ENCODE results near the gene ZBTB7A. TPM values are rescaled to one million over a fixed set of nuclear protein-coding genes. Genes with fewer than 3 reads are reported as not detected.

Gene ZBTB7A
- total and polyA plus RNA-seq, 2 of the 4 experiments (the other 2 are of a cell fraction): 3.2 to 10.3 TPM

DNA sequence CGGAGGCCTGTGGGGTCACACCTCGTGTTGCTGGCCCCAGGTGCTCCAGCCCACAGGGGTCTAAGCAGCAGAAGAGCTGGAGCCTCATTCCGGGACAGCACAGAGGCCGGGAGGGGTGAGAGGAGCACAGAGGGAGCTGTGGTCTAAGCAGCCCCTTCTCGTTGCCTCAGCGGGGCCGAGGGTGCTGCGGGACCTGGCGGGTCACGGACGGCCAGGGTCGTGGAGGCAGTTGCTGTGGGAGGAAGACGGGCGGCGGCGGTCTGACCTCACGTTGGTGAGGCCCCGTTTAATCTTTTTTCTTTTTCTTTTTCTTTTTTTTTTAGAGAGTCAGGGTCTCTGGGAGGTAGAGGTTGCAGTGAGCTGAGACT lies 37.5 kb downstream of the ZBTB7A start:
- Histone ChIP-seq H3K18ac (ENCODE audit: low read depth, low read length) (no peak overlapping the region), H2AFZ (replicated peaks; ENCODE audit: low read length, poor library complexity) (no peak overlapping the region), H3K9me3 (ENCODE audit: control insufficient read depth, insufficient read depth, low read length) (no peaks in the 10 kb centered on the region), H4K5ac (ENCODE audit: low read depth, low read length) (no peak overlapping the region), H3K4me3 (ENCODE audit: insufficient read depth, low read depth, low read length) (no peak overlapping the region), H3K27ac (ENCODE audit: insufficient read depth, low read length) (no peak overlapping the region), H2BK5ac (ENCODE audit: low read depth, low read length, poor library complexity, severe bottlenecking) (no peak overlapping the region), H3K9me1 (ENCODE audit: insufficient read depth, low read length) (0 out of 2 replicates have a peak, but pooled peaks cover 2% of the 10 kb centered on the region), H4K91ac (ENCODE audit: insufficient read depth, low read depth, low read length) (no peak overlapping the region), H2BK15ac (ENCODE audit: low read depth, low read length) (no peak overlapping the region), H3K79me1 (ENCODE audit: low read depth in 1 of 2, low read length in 2 of 2) (peaks cover 0 to 11% of the 10 kb centered on the region in 2 experiments; a peak in 1 of 4 replicates), H3K27me3 (ENCODE audit: control insufficient read depth, insufficient read depth, low read length) (no peaks in the 10 kb centered on the region), H3K14ac (replicated peaks; ENCODE audit: low read depth, low read length) (no peak overlapping the region), H3K9ac (ENCODE audit: low read depth, low read length) (no peak overlapping the region), H3K56ac (ENCODE audit: extremely low read depth, insufficient read depth, low read length) (no peak overlapping the region), H3K23ac (ENCODE audit: low read depth, low read length) (no peak overlapping the region), H2BK120ac (ENCODE audit: low read depth, low read length) (no peak overlapping the region), H2AK9ac (replicated peaks; ENCODE audit: low read depth, low read length, poor library complexity) (no peak overlapping the region), H3K4me2 (ENCODE audit: low read depth, low read length) (no peak overlapping the region), H3K4me1 (ENCODE audit: control insufficient read depth, insufficient read depth, low read length) (no peaks in the 10 kb centered on the region), H3K36me3 (ENCODE audit: control insufficient read depth, insufficient read depth, low read length) (peaks cover 62% of the 10 kb centered on the region), H2AK5ac (ENCODE audit: low read depth, low read length) (no peak overlapping the region), H4K20me1 (ENCODE audit: insufficient read depth, low read length) (peaks cover 5% of the 10 kb centered on the region), H2BK20ac (ENCODE audit: low read depth, low read length) (no peak overlapping the region), H4K8ac (ENCODE audit: low read depth in 2 of 2, low read length in 2 of 2) (no peak overlapping the region), H3K4ac (ENCODE audit: low read depth, low read length) (no peak overlapping the region)
- ATAC-seq (ENCODE audit: low read depth) (no peak), DNase-seq (no peak)
- no peak for TF ChIP-seq MXI1 (IDR thresholded peaks at IDR 0.05; ENCODE audit: borderline replicate concordance, low read depth, low read length)
- no peak for TF ChIP-seq CTCF (conservative IDR thresholded peaks at IDR 0.05; ENCODE audit: low read depth, low read length)
- no peak for TF ChIP-seq MAZ (IDR thresholded peaks at IDR 0.05; ENCODE audit: borderline replicate concordance, low read depth, low read length)
- no peak for TF ChIP-seq RCOR1 (IDR thresholded peaks at IDR 0.05; ENCODE audit: insufficient replicate concordance, low read length)
- TF ChIP-seq MAFK (IDR thresholded peaks at IDR 0.05; ENCODE audit: low read depth, low read length): no peak
- TF ChIP-seq RAD21 (IDR thresholded peaks at IDR 0.05; ENCODE audit: low read length): no peak
- no peak for TF ChIP-seq POLR2A (IDR thresholded peaks at IDR 0.05; ENCODE audit: low read depth, low read length)
- no peak for TF ChIP-seq BHLHE40 (IDR thresholded peaks at IDR 0.05; ENCODE audit: low read depth, low read length)
- no peak for TF ChIP-seq USF2 (IDR thresholded peaks at IDR 0.05; ENCODE audit: low read depth, low read length)
- TF ChIP-seq, protein P1, sequence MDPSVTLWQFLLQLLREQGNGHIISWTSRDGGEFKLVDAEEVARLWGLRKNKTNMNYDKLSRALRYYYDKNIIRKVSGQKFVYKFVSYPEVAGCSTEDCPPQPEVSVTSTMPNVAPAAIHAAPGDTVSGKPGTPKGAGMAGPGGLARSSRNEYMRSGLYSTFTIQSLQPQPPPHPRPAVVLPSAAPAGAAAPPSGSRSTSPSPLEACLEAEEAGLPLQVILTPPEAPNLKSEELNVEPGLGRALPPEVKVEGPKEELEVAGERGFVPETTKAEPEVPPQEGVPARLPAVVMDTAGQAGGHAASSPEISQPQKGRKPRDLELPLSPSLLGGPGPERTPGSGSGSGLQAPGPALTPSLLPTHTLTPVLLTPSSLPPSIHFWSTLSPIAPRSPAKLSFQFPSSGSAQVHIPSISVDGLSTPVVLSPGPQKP (IDR thresholded peaks at IDR 0.05; ENCODE audit: borderline replicate concordance, low read depth, low read length): no peak
- no peak for TF ChIP-seq SMC3 (IDR thresholded peaks at IDR 0.05; ENCODE audit: low read depth, low read length)
- TF ChIP-seq RFX5 (IDR thresholded peaks at IDR 0.05; ENCODE audit: low read depth, low read length): no peak
- no peak for TF ChIP-seq CEBPB (IDR thresholded peaks at IDR 0.05; ENCODE audit: low read depth, low read length)
- TF ChIP-seq NFE2L2 (IDR thresholded peaks at IDR 0.05; ENCODE audit: low read depth, low read length): no peak
- no peak for TF ChIP-seq FOS (IDR thresholded peaks at IDR 0.05; ENCODE audit: low read depth, low read length)
- TF ChIP-seq CHD1 (IDR thresholded peaks at IDR 0.05; ENCODE audit: low read depth, low read length): no peak
- intact Hi-C loops (cut with micrococcal nuclease): no loop called here
- 100% methylated on average over 6 of the region's 18 CpGs; no CpG with 5 or more reads in 1 of the 2 experiments for WGBS, 2 experiments (ENCODE audit: extremely low coverage in 2 of 2, insufficient read length in 1 of 2)
- no TSS peak for BruUV-seq (replicated peaks)
- POLR2A ChIA-PET (ENCODE audit: unreplicated experiment): no interaction called here
- in situ Hi-C loops (cut with MboI; ENCODE audit: low sequenced_read_pairs): no loop called here
- dilution Hi-C loops (cut with HindIII; ENCODE audit: low sequenced_read_pairs, unreplicated experiment): no loop called here
- CTCF ChIA-PET: no interaction called here
